Common myeloid progenitor, CD34-positive (primary cell): ENCODE measurements around the gene DNAH8.
"Not testable (repeated sequence)": the region's sequence is repeated elsewhere in the genome, so short reads cannot be mapped to it uniquely, and the experiment has no call there.

Experiments
- CTCF ChIA-PET: fragments of 350-600 bp; sonication (Branson Sonifier 250); formaldehyde crosslinking; loops from one replicate; lab custom pipeline; 2021; ENCODE audit warnings: antibody characterized with exemption; lab: Charles Lee
- POLR2A ChIA-PET: fragments of 350-600 bp; sonication (Branson Sonifier 250); formaldehyde crosslinking; loops from one replicate; lab custom pipeline; 2021; ENCODE audit warnings: antibody characterized with exemption; lab: Charles Lee
- DNase-seq, 3 donors: peaks; one replicate each; pipeline versions ENCODE4 v3.0.0 to v3.0.0-alpha.2; 2013
- H3K27ac ChIP-seq, 2 experiments: 1 replicate in 1 of 2; 2 replicates in 1 of 2; pipeline ENCODE4 v1.7.0; 2013; ENCODE audit warnings: inconsistent platforms in 2 of 2, low read length in 2 of 2, mild to moderate bottlenecking in 2 of 2, low read depth in 1 of 2, moderate library complexity in 1 of 2; ENCODE audit not compliant: severe bottlenecking in 2 of 2, insufficient read depth in 1 of 2, poor library complexity in 1 of 2
- H3K27me3 ChIP-seq, 5 experiments: replicated peaks in 2 of 5; 1 replicate in 3 of 5; 2 replicates in 2 of 5; pipeline versions ENCODE4 v1.6.1 to v1.7.0; 2013; ENCODE audit warnings: low read length in 4 of 5, mild to moderate bottlenecking in 2 of 5, moderate library complexity in 2 of 5, inconsistent platforms in 1 of 5; ENCODE audit not compliant: insufficient read depth in 5 of 5, control insufficient read depth in 4 of 5
- H3K36me3 ChIP-seq, 4 experiments: 1 replicate in 2 of 4; 2 replicates in 2 of 4; pipeline versions ENCODE4 v1.6.1 to v1.7.0; 2013; ENCODE audit warnings: low read length in 3 of 4, control low read depth in 1 of 4, mild to moderate bottlenecking in 1 of 4; ENCODE audit not compliant: control insufficient read depth in 4 of 4, insufficient read depth in 4 of 4
- H3K4me1 ChIP-seq, 4 experiments: 1 replicate in 3 of 4; 2 replicates in 1 of 4; pipeline versions ENCODE4 v1.6.1 to v1.7.1; 2013; ENCODE audit warnings: low read length in 3 of 4, mild to moderate bottlenecking in 3 of 4, control low read depth in 1 of 4, inconsistent platforms in 1 of 4, moderate library complexity in 1 of 4; ENCODE audit not compliant: control insufficient read depth in 4 of 4, insufficient read depth in 4 of 4; ENCODE audit errors: control extremely low read depth in 1 of 4
- H3K4me3 ChIP-seq, 7 experiments: 1 replicate in 4 of 7; 2 replicates in 3 of 7; pipeline versions ENCODE4 v1.5.1 to v1.7.0; 2013; ENCODE audit warnings: mild to moderate bottlenecking in 7 of 7, low read length in 6 of 7, moderate library complexity in 6 of 7, inconsistent platforms in 2 of 7, low read depth in 2 of 7, control low read depth in 1 of 7; ENCODE audit not compliant: insufficient read depth in 4 of 7, control insufficient read depth in 1 of 7; ENCODE audit errors: extremely low read depth in 1 of 7
- H3K9me3 ChIP-seq, 5 experiments: 1 replicate in 4 of 5; 2 replicates in 1 of 5; pipeline versions ENCODE4 v1.6.1 to v1.7.1; 2013; ENCODE audit warnings: low read length in 4 of 5, mild to moderate bottlenecking in 2 of 5, inconsistent platforms in 1 of 5, low read depth in 1 of 5, moderate library complexity in 1 of 5; ENCODE audit not compliant: control insufficient read depth in 4 of 5, insufficient read depth in 2 of 5; ENCODE audit errors: control extremely low read depth in 1 of 5
- WGBS: methylation state at CpG from one replicate; pipeline ENCODE4 v1.1.5; 2013; ENCODE audit not compliant: insufficient coverage; 5-methylcytosine and 5-hydroxymethylcytosine counted together

The DNAH8 gene

DNA sequence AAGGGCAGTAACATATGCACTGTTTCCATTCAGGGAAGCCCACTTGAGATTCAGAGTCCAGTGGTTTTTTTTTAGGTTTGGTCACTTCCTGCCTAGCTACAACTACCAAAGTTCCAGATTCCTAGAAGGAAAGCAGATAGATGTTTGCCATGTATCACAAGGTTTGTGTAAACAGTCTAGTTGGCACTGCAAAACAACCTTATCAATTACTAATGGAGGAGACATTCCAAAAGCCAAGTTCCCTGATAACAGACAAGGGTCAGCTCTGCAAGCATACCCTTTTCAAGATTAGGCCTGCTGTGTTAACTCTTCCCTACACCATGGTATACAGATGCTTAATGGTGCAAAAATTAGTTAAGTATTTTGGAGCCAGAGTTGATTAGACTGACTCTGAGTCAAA is 192.2 kb downstream of the DNAH8 start:
- H3K4me3 ChIP-seq: no peak overlapping the region
- H3K9me3 ChIP-seq: no peaks in the 10 kb centered on the region
- POLR2A ChIA-PET: no interaction called here
- H3K27me3 ChIP-seq: no peaks in the 10 kb centered on the region
- no peak for DNase-seq
- H3K36me3 ChIP-seq: no peaks in the 10 kb centered on the region
- H3K4me1 ChIP-seq: no peaks in the 10 kb centered on the region
- CTCF ChIA-PET: no interaction called here
- H3K27ac ChIP-seq: no peak overlapping the region

DNA sequence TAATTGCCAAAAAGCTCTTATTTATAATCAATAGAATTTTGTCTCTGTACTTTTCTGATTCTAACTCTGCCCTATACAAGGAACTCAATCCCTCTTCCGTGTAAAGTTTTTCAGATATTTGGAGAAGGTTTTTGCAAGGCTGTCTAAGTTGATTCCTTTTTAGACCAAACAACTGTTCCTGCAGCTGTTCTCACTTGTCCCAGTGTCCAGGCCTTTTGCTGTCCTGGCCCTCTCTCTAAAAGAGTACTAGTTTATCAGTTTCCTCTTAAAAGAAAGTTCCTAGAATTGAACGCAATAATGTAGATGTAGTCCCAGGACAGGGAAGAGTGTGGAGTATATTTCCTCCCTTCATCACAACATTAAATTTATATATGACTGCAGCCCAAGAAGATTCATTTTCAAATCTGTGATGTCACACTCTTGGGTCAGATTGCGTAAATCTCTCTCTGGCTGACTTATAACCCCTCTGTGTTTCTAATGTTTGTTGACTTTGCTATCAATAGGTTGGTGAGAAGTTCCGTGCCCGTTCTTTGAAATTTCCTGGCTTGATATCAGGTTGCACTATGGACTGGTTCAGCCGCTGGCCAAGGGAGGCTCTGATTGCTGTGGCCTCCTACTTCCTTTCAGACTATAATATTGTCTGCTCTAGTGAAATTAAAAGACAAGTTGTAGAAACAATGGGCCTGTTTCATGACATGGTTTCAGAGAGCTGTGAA is 194.1 kb downstream of the DNAH8 start:
- Histone ChIP-seq H3K9me3 (no peaks in the 10 kb centered on the region), H3K4me3 (no peak overlapping the region), H3K27ac (no peak overlapping the region), H3K27me3 (no peaks in the 10 kb centered on the region), H3K4me1 (no peaks in the 10 kb centered on the region), H3K36me3 (no peaks in the 10 kb centered on the region)
- ChIA-PET POLR2A (no interaction called here), CTCF (interaction anchor here (1.0 kb wide), 1 partner anchor 38 kb away, joined by 3 read pairs; no protein-coding TSS in a partner anchor)
- no peak for DNase-seq
- 100% methylated on average over 1 of the region's 6 CpGs for WGBS

DNA sequence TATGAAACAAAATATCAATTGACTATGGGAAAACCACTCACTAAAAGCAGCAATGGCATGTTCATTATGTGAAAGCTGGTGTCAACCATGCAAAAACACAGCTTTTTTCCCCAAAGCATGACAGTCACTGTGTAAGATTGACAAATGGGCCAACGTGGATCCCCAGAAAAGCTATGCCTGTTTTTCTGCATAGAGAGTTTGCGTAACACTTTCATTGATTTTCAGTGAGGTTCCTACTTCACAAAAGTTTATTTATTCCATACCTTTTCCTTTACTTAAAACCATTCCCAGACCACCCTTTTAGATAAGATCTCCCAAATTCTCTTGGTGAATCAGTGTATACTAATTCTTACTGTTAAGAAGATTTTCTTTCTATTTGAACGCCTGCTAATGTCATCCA is 195.1 kb downstream of the DNAH8 start:
- DNase-seq: no peak
- Histone ChIP-seq H3K9me3 (no peaks in the 10 kb centered on the region), H3K36me3 (no peaks in the 10 kb centered on the region), H3K27me3 (no peaks in the 10 kb centered on the region), H3K4me1 (no peaks in the 10 kb centered on the region), H3K4me3 (no peak overlapping the region), H3K27ac (no peak overlapping the region)
- CTCF ChIA-PET: interaction anchor here (0.7 kb wide), 1 partner anchor 38 kb away, joined by 3 read pairs; no protein-coding TSS in a partner anchor
- 97% methylated on average over 2 of the region's 3 CpGs for WGBS
- POLR2A ChIA-PET: no interaction called here

DNA sequence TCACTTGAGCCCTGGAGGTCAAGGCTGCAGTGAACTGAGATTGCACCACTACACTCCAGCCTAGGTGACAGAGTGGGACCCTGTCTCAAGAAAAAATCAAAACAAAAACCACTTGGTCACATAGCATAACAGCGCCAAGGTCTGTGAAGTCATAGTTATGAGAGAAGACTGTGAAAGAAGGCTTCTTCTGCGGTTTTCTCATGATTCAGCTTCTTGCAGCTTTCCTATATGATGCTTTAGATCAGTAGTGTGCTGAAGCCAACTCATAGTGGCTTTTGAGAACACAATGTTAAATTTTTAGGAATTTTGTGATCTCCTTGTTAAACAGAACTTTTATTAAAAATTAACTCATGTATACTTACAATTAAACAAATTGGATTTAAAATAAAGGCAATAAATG is 197.3 kb downstream of the DNAH8 start:
- no peaks in the 10 kb centered on the region for H3K9me3 ChIP-seq
- no peaks in the 10 kb centered on the region for H3K27me3 ChIP-seq
- WGBS: 100% methylated on average over 1 of the region's 2 CpGs
- no peaks in the 10 kb centered on the region for H3K4me1 ChIP-seq
- ChIA-PET POLR2A (no interaction called here), CTCF (interaction anchor here (1.0 to 1.6 kb wide), 2 partner anchors 22 to 40 kb away, joined by 4 to 5 read pairs; no protein-coding TSS in a partner anchor)
- DNase-seq: no peak
- H3K4me3 ChIP-seq: no peak overlapping the region
- no peaks in the 10 kb centered on the region for H3K36me3 ChIP-seq
- no peak overlapping the region for H3K27ac ChIP-seq

DNA sequence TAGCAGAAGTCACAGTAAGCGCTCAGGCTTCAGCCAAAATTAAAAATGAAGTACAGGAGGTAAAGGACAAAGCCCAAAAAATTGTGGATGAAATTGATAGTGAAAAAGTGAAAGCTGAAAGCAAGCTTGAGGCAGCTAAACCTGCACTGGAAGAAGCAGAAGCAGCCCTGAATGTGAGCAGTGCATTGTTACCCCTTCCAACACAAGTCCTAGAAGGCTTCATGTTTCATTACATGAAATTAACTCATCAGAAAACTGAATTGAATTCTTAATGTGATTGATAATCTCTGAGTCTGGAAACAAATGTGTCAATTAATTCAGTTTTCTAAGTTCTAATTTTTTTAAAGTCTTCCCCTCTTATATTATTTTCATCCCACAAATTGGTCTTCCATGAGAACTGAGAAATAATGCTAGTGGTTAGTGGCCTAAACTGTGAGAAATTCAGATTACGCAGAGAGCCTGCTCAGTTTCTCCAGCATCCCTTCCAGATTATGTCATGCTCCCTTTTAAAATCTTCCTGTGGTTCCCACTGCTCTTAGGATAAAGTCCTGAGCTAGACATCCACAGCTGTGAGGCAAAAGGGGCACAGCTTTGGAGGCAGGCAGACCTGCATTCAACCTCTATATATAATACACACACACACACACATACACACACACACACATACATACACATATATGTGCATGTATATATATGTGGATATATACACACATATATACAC is 200.3 kb downstream of the DNAH8 start:
- H3K27me3 ChIP-seq: no peaks in the 10 kb centered on the region
- no peaks in the 10 kb centered on the region for H3K4me1 ChIP-seq
- WGBS: 100% methylated on average over 1 of the region's 2 CpGs
- no peaks in the 10 kb centered on the region for H3K36me3 ChIP-seq
- no peak overlapping the region for H3K27ac ChIP-seq
- no peaks in the 10 kb centered on the region for H3K9me3 ChIP-seq
- POLR2A ChIA-PET: no interaction called here
- DNase-seq: no peak
- CTCF ChIA-PET: no interaction called here
- no peak overlapping the region for H3K4me3 ChIP-seq

DNA sequence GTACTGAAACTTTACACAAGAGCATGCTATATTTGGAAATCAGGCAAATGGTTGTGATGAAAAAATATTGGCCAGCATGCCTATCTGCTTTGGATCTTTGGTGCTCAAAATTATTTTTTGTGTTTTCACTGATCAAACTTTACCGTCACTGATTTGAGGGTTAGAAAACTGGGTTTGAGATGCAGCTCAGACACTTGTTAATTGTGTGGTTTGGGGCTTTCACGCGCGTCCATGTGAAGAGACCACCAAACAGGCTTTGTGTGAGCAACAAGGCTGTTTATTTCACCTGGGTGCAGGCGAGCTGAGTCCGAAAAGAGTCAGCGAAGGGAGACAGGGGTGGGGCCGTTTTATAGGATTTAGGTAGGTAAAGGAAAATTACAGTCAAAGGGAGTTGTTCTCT is 206.4 kb downstream of the DNAH8 start:
- POLR2A ChIA-PET, H3K9me3 ChIP-seq, H3K4me3 ChIP-seq, H3K27me3 ChIP-seq, DNase-seq, H3K4me1 ChIP-seq, H3K27ac ChIP-seq, H3K36me3 ChIP-seq: not testable (repeated sequence)
- WGBS: 100% methylated on average over 8 of the region's 8 CpGs
- CTCF ChIA-PET: interaction anchor here (1.2 to 1.6 kb wide), 2 partner anchors 12 to 50 kb away, joined by 3 to 4 read pairs; no protein-coding TSS in a partner anchor

DNA sequence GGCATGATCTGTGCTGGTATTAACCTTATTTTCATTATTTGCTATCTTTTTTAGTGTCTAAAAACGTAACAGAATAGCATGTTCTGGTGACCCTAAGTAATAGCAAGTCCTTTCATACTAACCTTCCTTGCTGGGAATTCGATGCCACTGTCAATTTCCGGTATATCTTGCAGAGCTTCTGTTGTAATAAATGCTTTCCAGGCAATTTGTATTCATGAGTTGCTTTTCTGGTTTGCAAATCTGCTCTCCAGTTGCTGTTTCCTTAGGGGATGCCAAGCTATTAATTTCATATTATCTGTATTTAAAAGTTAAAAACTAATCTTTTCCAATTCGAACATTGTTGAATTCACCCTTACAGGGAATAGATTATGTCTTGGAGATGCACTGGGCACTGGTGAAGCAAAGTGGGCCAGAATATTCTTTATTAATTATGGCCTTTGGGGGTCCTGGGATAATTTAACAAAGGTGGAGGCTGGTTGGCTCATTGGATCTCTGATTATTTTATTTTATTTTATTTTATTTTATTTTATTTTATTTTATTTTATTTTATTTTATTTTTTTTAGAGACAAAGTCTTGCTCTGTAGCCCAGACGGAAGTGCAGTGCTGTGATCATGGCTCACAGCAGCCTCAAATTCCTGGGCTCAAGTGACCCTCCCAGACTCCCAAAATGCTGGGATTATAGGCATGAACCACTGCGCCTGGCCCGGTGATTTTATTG is 209.8 kb downstream of the DNAH8 start:
- ChIA-PET CTCF (no interaction called here), POLR2A (no interaction called here)
- no peak overlapping the region for H3K4me3 ChIP-seq
- no peaks in the 10 kb centered on the region for H3K4me1 ChIP-seq
- H3K27me3 ChIP-seq: peaks cover 0 to 5% (median 0%) of the 10 kb centered on the region in 5 experiments
- no peaks in the 10 kb centered on the region for H3K9me3 ChIP-seq
- no peak for DNase-seq
- no peaks in the 10 kb centered on the region for H3K36me3 ChIP-seq
- 100% methylated on average over 3 of the region's 7 CpGs for WGBS
- no peak overlapping the region for H3K27ac ChIP-seq
